Measurements from ENCODE around the gene TRIM54.

GRCh38 chr2:27336173-27336572 is 53.9 kb downstream of the TRIM54 start:
- TF ChIP-seq CTCF (IDR thresholded peaks at IDR 0.05) (no peak), POLR2AphosphoS5 (IDR thresholded peaks at IDR 0.05) (no peak)

Data from stomach (tissue), 4 donors.